Activated T-cell treated with anti-CD3 and anti-CD28 coated beads for 48 hours (primary cell): ENCODE data around the gene ADGRA1.
"Not testable (repeated sequence)": the region's sequence is repeated elsewhere in the genome, so short reads cannot be mapped to it uniquely, and the experiment has no call there.

Experiments
- DNase-seq: peaks from one replicate; pipeline ENCODE4 v3.0.0-alpha.2; 2020; ENCODE audit warnings: low read depth

The ADGRA1 gene

DNA sequence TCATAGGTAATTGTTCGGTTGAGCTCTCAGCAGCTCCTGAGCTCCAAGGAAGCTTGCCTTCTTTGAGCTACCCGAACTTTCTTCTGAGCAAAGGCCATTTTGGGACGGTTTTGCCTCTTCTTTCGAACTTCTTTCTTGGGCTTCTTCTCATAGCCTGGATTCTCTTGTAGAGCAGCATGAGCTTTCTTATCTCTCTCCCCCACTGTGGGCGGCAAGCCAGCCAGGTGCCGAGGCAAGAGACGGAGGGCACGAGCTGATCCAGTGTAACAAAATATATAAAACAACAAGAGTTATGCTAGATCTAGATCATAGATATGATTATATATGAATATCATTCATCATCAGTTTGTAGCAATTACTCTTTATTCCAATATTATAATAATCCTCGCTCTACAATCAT is 55.8 kb downstream of the ADGRA1 start:
- DNase-seq = no peak

DNA sequence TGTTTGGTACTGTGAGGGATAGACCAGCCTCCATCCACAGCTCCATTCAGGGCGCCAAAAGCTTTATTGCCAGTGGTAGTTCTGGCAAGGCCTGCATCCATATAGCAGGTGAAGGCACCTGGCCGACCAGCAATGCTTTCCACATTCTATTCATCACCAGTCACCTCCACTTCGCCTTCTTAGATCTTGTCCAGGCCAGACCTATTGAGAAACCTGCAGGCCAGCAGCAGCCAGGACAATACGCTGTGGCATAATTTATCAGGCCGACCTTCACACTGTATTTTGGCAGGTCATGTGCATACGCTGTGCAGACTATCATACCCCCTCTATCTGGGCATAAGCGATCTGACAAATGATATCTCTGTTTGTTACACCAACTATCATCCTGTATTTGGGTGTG is 57.0 kb downstream of the ADGRA1 start:
- no peak for DNase-seq

DNA sequence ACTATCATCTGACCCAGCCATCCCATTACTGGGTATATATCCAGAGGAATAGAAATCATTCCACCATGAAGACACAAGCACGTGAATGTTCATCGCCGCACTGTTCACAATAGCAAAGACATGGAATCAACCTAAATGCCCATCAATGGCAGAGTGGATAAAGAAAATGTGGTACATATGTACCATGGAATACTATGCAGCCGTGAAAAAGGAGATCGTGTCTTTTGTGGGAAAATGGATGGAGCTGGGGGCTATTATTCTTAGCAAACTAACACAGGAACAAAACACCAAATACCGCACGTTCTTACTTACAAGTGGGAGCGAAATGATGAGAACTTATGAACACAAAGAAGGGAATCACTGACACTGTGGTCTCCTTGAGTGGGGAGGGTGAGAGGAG is 62.5 kb downstream of the ADGRA1 start:
- no peak for DNase-seq

GRCh38 chr10:133150656-133151055 is 62.9 kb downstream of the ADGRA1 start:
- no peak for DNase-seq

DNA sequence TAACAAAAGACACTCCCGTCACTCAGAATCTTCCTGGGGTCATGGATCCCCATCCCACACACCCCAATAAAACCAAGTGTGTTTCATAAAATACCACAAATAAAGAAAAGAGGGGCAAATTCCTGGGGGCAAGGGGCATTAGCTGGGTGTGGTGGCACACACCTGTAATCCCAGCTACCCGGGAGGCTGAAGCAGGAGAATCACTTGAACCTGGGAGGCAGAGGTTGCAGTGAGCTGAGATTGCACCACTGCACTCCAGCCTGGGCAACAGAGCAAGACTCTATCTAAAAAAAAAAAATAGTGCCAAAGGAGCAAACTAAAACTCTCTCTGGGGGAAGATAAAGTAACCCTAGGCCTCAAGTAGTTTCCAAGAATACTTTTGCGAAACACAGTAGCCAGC is 63.3 kb downstream of the ADGRA1 start:
- not testable (repeated sequence) for DNase-seq

DNA sequence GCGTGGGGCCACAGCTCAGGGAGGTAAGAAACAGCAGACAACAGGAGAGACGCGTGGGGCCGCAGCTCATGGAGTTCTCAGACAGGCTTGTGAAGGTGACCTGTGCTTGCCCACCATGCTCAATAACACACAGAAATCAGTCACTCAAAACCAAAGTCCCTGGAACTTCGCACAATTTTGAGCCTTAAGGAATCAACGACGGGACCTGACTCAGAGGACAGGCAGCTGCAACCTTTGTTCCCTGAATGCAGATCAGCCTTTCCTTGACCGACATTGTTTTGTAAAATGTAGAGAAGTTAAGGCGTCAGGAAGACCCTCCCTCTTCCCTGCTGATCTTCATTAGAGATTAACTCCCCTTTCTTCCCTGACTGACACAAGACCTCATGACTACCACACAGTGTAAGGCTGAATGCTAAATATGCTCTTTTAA is 63.8 kb downstream of the ADGRA1 start:
- no peak for DNase-seq

DNA sequence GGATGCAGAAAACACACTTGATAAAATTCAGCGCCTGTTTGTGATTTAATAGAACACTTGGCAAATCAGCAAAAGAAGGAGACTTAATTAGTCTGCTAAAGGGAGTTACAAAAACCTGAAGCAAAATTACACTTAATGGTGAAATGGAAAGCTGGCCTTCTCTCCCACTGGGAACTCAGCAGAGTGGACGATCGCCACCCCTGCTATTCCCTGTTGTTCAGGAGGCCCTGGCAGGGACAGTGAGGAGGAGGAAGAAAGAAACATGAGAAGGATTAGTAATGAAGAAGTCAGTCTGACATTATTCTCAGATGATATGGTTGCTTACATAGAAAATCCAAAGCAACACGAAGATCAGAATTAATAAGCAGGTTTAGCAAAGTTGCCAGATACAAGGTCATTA is 66.7 kb downstream of the ADGRA1 start:
- no peak for DNase-seq

- no peak for DNase-seq
These were observed 67.5 kb downstream of the ADGRA1 start for GRCh38 chr10:133154996-133155778.

DNA sequence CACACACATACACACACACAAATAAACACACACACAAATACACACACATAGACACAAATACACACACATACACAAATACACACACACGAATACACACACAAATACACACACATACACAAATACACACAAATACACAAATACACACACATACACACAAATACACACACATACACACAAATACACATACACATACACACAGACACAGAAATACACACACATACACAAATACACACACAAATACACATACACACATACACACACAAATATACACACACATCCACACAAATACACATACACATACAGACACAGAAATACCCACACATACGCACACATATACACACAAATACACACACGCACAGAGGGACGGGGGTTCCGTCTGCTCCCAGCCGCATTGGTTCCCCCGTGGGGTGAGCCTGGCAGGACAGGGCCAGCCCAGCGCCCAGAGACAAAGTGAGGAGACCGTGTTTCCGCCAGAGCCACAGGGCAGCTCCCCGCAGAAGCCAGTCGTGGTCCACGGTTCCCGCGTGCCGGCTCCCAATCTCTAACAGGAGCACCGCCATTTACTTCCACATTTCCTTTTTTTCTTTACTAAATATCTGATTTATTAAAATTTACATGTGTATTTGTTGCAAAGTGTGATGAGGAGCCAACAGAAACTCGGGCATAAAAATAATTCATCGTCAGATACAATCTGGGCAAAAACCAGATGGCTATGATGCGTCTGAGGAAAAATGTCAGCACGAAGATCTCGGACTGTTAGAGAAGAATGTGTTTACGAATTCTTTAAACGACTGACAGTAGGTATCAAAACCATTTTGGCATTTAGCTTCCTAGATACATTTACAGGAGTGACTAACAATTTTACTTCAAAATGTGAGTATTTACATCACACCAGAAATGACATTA is 69.2 kb downstream of the ADGRA1 start:
- DNase-seq = no peak

GRCh38 chr10:133157662-133158436 is 70.1 kb downstream of the ADGRA1 start:
- no peak for DNase-seq

DNA sequence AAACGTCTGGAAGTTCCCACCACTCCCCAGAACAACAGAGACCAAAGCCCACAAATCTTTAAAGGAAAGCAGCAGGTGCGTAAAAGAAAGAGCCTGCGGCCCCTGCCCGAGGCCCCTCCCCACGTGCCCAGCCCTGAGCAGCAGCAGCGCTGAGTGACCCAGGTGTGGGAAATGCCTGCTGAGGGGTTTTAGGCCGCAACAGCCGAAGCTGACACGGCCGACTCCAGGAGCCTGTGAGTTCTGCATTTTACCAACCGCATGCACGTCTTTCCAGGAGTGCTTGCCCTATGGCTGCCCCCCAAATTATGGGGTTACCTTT is 70.7 kb downstream of the ADGRA1 start:
- DNase-seq = no peak

- no peak for DNase-seq
These were observed 71.3 kb downstream of the ADGRA1 start for GRCh38 chr10:133158756-133159610.

DNA sequence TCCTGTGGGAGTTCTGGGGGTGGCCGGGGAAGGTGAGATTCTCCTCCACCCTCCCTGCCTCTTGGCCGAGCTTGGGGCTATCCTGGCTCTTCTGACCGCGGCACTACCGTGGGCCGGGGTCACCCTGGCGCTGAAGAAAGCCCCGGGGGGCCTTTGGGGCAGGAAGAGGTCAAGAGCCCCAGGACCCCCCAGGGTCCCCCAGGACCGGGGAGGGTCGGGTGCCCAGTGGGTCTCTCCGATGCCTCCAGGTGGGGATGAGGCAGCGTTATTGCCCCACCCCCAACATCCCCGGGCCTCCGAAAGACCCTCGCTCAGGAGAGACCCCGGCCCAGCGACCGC is 71.9 kb downstream of the ADGRA1 start:
- DNase-seq = no peak

GRCh38 chr10:133159950-133160825 is 72.5 kb downstream of the ADGRA1 start, which contains the start of gene KNDC1:
TSS of gene KNDC1 (plus strand) at chr10:133160219. CDS start at chr10:133160468, 249 bp downstream.
- DNase-seq = no peak

DNA sequence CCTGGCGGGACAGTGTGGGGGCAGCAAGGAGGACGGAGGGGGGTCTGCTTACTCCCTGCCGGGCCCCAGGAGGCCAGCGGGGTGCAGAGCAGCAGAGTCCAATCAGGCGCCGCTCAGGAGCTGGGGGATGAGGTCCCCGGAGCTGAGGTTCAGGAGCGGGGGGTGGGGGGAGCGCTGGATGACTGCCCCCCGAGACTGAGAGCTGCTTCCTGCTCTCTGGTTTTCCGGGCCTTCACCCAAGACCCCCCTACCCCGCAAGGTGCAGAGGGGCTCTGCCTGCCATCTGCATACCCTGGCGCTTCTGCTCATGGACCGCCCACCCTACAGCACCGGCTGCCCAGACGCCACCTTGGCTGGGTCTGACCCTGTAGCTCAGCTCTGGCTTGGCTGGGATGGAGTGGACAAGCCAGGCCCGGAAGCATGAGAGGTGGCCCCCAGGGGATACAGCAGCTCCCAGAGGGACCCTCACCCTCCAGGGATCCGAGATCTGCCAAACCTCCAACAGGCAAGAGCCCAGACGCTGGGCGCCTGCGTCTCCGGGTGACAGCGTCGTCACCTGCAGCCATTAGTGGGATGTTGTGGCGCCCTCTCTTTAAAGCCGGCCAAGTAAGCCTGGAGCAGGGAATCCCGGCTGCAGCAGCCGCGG is 73.2 kb downstream of the ADGRA1 start:
- no peak for DNase-seq

GRCh38 chr10:133161486-133162109 is 73.9 kb downstream of the ADGRA1 start:
- DNase-seq = no peak

DNA sequence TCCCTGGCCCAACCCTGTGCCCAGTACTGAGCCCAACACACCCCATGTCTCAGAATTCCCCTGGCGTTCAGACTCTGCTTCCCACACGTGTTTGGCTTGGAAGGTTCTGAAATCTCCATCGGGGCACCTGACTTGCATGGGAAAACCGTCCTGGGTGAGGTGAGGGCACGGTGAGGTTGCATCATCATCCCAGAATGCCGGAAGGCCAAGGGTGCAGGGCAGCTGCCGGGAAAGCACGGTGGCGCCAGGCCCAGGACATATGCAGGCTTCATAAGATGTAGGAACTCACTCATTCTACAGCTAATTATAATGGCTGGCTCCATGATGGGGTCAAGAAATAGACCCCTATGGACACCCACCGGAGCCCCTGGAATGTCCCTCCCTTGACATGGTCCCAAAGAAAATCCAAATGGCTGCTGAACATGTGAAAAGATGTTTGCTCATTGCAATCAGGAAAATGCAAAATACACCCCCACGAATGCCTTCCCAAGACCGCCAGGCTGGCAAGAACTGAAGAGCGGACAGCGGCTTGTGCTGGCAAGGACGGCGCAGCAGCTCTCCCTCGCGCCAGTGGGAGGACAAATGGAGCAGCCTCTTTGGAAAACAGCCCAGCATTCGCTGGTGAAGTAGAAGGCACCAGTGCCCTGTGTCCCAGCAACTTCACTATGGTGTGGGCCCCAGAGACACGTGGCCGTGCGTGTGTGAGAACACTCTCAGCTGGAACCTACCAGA is 74.6 kb downstream of the ADGRA1 start:
- DNase-seq = no peak

DNA sequence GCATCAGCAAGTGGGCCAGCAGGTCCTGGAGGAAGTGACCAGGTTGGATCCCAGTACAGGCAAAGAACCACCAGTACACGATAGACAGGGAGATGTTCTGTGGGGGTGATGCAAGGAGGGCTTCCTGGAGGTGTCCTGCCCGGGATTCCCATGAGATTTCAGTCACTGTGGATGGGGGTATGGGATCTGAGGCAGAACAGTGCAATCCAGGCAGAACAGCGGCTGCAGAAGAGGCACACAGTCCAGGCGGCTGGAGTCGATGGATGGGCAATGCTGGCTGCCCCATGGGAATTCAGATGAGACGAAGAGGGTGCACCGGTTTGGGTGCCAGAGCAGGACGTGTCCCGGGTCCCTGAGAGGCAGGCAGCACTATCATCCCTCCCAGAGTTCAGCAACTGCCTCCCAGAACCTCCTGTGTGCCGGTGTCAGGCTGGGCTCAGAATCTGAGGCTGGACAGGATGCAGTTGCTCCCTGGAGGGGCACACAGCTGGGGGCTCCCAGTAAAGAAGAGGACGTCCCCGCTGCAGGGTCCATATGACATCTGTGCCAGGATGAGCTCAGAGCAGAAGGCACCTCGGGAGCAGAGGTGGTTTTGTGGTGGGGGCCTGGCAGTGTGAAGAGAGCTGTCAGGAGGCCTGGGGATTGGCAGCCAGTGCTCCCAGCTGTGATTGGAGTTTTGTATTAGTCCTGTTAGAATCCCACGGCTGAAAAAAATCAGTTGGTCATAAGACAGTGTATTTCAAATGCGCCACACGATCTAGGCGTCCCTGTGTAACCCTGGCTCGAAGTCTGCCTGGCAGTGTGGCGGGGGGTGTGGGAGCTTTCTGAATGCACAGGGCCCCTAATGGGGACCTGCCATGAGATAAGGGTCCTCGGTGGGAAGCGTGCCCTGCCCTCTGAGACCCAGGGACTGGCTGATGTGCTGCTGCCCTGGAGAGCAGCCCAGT is 75.5 kb downstream of the ADGRA1 start:
- DNase-seq = no peak
